Measurements from ENCODE around the gene SMARCAD1. TPM values are rescaled to one million over a fixed set of nuclear protein-coding genes. Genes with fewer than 3 reads are reported as not detected.
"Not testable (repeated sequence)": the region's sequence is repeated elsewhere in the genome, so short reads cannot be mapped to it uniquely, and the experiment has no call there.

Gene SMARCAD1
- total and polyA plus RNA-seq, 11 donors: 3.7 to 14.0 (median 9.4) TPM

DNA sequence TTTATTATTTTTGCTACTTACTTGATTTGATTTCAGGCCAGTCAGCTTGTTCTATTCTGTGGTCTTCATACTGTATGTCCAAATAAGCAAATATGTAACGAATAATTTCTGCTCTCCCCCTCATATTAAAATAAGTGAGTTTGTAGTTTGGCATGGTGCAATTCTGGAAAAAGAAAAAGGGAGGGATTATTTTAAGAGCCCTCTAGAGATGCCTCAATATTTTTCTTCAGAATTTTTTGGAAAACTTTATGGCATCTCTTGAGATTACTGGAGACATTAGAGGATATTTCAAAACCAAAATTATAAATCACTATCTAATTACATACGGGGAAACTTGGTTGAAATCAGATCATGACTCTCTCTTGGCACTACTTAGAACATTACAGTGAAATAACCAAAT lies 126.8 kb downstream of the SMARCAD1 start:
- 46 to 70% (median 55%) methylated on average over 2 of the region's 2 CpGs for WGBS, 4 donors
- H3K36me3 ChIP-seq: no peaks in the 10 kb centered on the region
- ATAC-seq (no peak), DNase-seq (no peak)
- no peaks in the 10 kb centered on the region for H3K27me3 ChIP-seq
- no peak overlapping the region for H3K4me3 ChIP-seq
- peaks cover 0 to 16% (median 7%) of the 10 kb centered on the region in 12 donors for H3K4me1 ChIP-seq
- peak overlapping the region in 1 of 12 donors; percentile 8 for H3K27ac ChIP-seq
- TF ChIP-seq, protein P1, sequence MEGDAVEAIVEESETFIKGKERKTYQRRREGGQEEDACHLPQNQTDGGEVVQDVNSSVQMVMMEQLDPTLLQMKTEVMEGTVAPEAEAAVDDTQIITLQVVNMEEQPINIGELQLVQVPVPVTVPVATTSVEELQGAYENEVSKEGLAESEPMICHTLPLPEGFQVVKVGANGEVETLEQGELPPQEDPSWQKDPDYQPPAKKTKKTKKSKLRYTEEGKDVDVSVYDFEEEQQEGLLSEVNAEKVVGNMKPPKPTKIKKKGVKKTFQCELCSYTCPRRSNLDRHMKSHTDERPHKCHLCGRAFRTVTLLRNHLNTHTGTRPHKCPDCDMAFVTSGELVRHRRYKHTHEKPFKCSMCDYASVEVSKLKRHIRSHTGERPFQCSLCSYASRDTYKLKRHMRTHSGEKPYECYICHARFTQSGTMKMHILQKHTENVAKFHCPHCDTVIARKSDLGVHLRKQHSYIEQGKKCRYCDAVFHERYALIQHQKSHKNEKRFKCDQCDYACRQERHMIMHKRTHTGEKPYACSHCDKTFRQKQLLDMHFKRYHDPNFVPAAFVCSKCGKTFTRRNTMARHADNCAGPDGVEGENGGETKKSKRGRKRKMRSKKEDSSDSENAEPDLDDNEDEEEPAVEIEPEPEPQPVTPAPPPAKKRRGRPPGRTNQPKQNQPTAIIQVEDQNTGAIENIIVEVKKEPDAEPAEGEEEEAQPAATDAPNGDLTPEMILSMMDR (IDR thresholded peaks at IDR 0.05): no peak
- no peak for TF ChIP-seq POLR2A (IDR thresholded peaks at IDR 0.05)
- intact Hi-C loops (cut with DNase I): loop anchor here in 4 of 10 donors (5.0 to 10.0 kb wide), 3 partner anchors 58 to 398 kb away; no protein-coding TSS in a partner anchor
- no peaks in the 10 kb centered on the region for H3K9me3 ChIP-seq

DNA sequence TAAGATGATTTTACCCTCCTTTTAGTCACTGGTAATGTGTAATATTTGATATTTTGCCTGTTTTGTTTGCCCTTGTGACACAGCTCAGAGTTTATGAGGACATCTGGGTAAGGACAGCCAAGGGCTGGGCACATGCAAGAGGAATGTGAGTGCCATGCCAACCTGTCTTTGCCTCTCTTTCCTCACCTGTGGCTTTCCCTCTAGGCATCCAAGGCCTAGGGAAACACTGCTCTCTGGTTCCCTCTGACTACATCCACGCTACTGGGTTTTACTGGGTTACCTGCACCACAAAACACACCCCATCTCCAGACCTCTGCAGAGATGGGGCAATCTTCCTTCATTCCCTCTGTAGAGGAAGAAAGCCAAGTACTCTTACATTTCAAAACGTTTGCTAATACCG lies 127.3 kb downstream of the SMARCAD1 start:
- TF ChIP-seq, protein P1 (IDR thresholded peaks at IDR 0.05): no peak
- no peak for TF ChIP-seq POLR2A (IDR thresholded peaks at IDR 0.05)
- peak; percentile 34 to 72 (median 62) for ATAC-seq
- Histone ChIP-seq H3K36me3 (no peaks in the 10 kb centered on the region), H3K27ac (peak overlapping the region in 1 of 12 donors; percentile 8), H3K27me3 (no peaks in the 10 kb centered on the region), H3K4me1 (peaks cover 0 to 16% (median 7%) of the 10 kb centered on the region in 12 donors), H3K4me3 (no peak overlapping the region), H3K9me3 (no peaks in the 10 kb centered on the region)
- no peak for DNase-seq
- WGBS, 4 donors: 70 to 89% (median 79%) methylated on average over 3 of the region's 3 CpGs
- intact Hi-C loops (cut with DNase I): loop anchor here in 4 of 10 donors (5.0 to 10.0 kb wide), 3 partner anchors 57 to 397 kb away; no protein-coding TSS in a partner anchor

DNA sequence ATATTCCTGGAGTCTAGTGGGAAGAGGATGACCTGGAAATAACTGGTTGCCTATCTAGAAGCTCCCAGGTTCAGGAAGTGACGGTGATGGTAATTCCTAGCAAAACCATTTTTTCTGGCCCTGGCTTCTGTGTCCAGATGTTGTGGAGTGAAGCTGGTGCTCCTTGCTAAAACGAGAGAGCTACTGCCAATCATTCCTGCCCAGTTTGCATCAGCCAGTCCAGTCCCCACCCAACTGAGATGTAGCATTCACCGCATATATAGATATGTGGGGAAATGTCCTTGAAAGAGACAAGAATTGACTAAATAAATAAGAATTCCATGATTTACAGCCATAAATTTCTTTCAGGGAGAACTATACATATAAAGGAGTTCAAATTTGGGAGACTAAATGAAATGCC lies 128.6 kb downstream of the SMARCAD1 start:
- Histone ChIP-seq H3K4me3 (no peak overlapping the region), H3K27me3 (no peaks in the 10 kb centered on the region), H3K9me3 (no peaks in the 10 kb centered on the region), H3K36me3 (no peaks in the 10 kb centered on the region), H3K4me1 (peaks cover 0 to 16% (median 7%) of the 10 kb centered on the region in 12 donors), H3K27ac (no peak overlapping the region)
- DNase-seq (no peak), ATAC-seq (no peak)
- TF ChIP-seq, protein P1 (IDR thresholded peaks at IDR 0.05): no peak
- no peak for TF ChIP-seq POLR2A (IDR thresholded peaks at IDR 0.05)
- WGBS, 4 donors: 80 to 85% (median 83%) methylated on average over 3 of the region's 3 CpGs
- intact Hi-C loops (cut with DNase I): loop anchor here in 1 of 10 donors (10.0 kb wide), 1 partner anchor 388 kb away; no protein-coding TSS in a partner anchor

DNA sequence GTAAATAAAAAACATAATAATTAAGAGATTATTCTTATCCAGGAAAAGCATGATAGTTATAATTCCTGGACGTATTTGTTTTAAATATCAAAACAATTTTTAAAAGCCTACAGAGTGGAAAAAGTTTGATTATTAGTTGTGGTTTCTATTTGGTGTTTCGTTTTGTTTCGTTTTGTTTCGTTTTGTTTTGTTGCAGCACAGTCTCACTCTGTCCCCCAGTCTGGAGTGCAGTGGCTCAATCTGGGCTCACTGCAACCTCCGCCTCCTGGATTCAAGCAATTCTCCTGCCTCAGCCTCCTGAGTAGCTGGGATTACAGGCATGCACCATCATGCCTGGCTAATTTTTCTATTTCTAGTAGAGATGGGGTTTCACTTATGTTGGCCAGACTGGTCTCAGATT lies 129.1 kb downstream of the SMARCAD1 start:
- H3K27ac ChIP-seq, H3K9me3 ChIP-seq, H3K36me3 ChIP-seq, H3K4me3 ChIP-seq, ATAC-seq, DNase-seq, H3K27me3 ChIP-seq: not testable (repeated sequence)
- peaks cover 0 to 16% (median 7%) of the 10 kb centered on the region in 12 donors for H3K4me1 ChIP-seq
- intact Hi-C loops (cut with DNase I): loop anchor here in 1 of 10 donors (10.0 kb wide), 1 partner anchor 388 kb away; no protein-coding TSS in a partner anchor
- WGBS, 4 donors: 86 to 92% (median 90%) methylated on average over 5 of the region's 5 CpGs
